ENCODE measurements around the gene ADGRL3.

The ADGRL3 gene

DNA sequence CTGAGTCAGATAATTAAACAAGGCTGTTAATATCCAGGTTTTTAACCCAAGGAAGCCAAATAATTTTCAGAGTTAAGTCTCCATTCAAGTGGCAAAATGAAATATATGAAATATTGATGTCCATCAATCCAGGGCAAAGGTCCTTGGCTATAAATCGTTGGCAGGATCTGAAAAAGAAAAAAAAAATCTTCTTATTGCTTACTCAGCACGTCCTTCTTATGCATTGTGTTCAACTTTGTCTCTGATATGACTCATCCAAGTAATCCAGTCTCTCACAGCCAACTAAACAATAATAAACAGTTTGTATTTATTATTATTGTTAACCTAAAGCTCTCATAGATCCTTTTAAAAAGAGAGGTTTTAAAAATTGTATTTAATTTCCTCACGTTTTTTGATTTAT, 851.2 kb downstream of the ADGRL3 start:
- no peak for DNase-seq

GRCh38 chr4:62053974-62054373, 853.8 kb downstream of the ADGRL3 start:
- no peak for DNase-seq

DNA sequence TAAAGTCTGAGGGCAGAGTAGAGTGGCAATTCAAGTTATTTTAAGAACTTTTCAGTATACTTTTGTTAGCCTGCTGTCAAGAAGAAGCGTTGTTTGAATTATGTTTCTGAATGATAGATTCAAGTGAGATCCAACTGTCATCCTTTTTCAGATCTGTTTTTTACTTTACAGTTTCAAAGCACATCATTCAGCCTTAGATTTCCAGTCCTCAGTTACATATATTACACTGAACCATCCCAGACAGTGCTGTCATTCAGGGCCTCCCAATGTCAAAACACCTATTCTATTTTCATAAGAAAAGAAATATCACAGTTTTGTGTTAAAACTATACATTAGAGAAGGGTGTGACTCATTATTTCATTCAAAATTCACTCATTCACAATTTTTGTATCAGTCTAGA, 856.9 kb downstream of the ADGRL3 start:
- no peak for DNase-seq

DNA sequence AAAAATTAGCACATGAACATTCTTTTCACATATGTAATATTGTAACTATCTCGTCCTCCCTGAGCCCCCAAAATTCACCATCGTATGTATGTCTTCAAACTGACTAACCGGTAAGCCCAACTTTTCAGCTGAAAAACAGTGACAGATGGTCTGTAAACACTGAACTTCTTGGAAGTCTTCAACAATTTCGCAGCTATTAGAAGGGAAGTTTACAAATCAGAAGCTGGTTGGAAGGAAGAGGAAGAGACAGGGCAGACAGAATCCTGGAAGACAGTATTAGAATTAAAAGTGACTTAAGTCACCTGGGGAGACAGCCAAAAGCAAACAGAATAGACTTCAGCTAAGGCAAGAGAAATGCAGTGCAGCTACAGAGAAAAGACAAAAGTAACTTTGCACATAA, 858.4 kb downstream of the ADGRL3 start:
- DNase-seq, result no peak

GRCh38 chr4:62070291-62070852, 870.2 kb downstream of the ADGRL3 start:
- DNase-seq, result no peak

DNA sequence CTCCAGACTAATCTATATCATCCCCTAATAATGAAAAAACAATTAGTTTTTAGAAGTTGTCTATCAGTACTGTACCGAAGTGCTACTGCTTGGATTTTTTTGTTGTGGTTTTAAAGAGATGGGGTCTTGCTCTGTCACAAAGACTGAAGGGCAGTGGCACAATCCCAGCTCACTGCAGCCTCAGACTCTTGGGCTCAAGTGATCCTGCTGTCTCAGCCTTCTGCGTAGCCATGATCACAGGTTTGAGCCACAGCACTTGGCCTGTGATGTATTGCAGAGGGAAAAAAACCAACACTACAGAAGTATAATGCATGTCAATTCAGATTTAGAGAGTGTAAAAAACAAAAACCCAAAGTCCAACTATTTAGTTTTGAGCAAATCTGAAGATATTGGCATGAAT, 875.0 kb downstream of the ADGRL3 start:
- DNase-seq, result no peak

DNA sequence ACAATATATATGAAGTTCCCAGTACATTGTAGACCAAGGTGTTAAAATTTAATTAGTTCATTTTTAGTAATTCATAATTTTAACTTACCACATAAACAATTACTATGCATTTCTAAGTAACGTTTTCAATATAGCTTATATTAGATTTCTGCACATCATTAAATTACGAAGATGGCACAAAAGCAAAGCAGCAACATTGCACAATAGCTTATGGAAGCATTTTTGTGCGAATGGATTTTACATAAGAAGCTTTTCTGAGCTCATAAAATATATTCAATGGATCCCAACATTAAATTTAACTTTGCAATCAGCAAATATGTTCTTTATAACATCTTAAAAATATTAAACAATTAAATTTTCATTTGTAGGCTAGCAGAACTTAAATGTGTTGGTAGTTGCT, 875.4 kb downstream of the ADGRL3 start:
- DNase-seq, result no peak

DNA sequence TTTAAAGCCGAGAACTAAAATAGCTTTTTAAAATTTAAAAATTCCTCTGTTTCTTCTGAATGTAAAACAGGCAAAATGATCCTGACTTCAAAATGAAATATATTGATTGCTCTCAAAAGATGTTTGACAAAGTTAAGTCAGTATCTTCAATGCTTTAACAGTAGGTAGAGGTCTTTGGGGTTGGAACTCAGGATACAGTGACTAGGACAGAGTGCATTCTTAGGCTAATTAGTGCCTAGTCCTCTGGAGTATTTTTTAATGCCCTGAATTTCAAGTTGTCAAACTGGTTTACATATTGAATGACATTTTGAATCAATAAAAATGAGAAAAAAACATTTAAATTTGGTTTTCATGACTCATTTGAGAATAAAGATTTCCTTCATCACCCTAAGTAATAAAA, 877.3 kb downstream of the ADGRL3 start:
- DNase-seq, result no peak

DNA sequence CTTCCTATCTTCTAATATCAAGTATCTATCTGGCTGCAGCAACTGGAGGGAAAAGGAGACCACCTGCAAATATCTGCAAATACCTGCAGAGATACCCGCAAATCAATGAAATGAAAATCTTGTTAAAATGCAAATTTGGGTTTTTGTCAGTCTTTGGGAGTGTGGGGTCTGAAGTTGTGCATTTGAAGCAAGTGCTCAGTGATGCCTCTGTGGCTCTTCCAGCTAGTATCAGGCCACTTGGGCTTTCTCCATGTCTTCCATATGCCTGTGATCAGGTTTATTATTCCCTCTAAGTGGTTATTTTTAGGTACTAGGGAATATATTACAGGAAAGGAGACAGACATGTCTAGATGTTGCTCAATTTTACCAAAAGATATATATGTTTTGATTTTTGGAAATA, 880.3 kb downstream of the ADGRL3 start:
- DNase-seq, result no peak

DNA sequence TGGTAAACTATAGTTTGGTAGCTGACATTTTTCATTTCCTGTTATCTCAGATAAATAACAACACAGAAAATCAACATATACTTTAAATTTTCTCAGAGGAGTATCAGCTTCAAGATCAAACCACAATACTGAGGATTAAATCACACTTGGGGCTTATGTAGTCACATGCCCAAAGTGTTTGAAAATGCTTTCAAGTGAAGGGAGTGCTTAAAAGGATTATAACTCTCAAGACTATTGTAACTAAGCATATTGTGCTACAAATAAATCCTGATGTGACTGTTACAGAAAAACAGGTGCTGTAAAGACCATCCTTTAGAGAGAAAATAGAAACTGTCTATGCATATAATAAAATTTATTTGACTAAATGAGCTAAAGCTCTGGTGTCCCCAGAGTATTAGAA, 887.6 kb downstream of the ADGRL3 start:
- no peak for DNase-seq

- no peak for DNase-seq
Measured at GRCh38 chr4:62093735-62094134, 893.6 kb downstream of the ADGRL3 start.

DNA sequence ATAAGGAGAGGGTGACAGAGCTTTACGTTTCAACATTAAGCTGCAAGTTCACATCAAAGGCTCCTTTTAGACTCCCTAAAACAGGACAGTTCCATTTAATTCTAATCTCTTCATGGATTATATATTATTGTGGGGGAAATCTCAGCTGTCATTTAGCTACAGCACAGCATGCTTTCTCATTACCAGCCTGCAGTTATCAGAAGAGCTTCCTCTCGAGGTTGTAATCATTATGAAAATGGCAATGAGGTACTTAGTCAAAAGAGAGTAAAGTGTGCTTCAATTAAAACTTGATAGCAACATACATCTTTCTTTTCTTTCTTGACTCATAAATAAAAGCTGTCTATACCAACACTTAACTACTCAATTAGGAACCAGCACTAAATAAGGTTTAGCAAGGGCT, 896.8 kb downstream of the ADGRL3 start:
- DNase-seq, result no peak

GRCh38 chr4:62115216-62115615, 915.1 kb downstream of the ADGRL3 start:
- DNase-seq, result no peak

DNA sequence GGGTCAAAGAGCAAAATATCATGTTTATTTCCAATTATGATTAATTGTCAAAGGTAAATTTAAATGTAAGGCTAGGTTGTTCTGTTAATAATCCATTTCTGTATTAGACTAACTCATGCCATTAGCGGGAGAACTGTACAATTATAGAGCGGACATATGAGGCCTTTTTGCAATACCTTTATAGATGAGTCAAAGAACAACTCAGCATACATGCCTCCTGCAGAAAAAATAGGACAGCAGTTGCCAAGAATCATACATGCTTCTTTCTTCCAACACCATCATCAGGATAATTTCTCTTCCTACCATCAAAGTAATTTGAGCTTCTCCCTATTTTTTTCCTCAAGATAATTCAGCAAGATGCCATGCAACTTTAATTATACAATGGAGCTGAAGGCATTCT, 917.8 kb downstream of the ADGRL3 start:
- no peak for DNase-seq

DNA sequence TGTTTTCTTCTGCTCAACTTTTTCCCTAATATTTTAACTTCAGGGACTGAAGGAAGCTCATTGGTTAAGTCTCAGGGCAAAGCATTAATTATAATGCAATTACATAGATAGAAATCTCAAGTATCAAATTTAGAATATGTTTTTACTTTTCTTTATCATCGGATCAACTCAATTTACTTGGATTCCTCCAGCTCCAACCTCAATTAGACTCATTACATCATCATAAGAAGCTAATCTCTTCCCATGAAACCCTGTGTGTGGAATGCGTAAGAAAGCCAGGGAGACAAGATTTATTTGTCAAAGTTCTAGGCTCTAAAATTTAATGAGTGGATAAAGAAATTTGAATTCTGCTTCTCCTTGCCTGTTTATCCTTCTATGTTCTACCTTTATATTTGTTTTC, 918.4 kb downstream of the ADGRL3 start:
- DNase-seq, result no peak

- no peak for DNase-seq
Measured at GRCh38 chr4:62119195-62119594, 919.1 kb downstream of the ADGRL3 start.

GRCh38 chr4:62126064-62126732, 926.1 kb downstream of the ADGRL3 start:
- DNase-seq, result no peak
